Adrenal gland (tissue), 5 donors: ENCODE measurements around the gene CGA.

Experiments used
- CTCF ChIP-seq, 6 experiments: fragments of 450-650 bp in 4 of 6; fragments of 200-600 bp in 2 of 6; sonication (generic) in 1 of 6; IDR thresholded peaks; 1 replicate in 5 of 6; 2 replicates in 1 of 6; pipeline versions ENCODE4 v1.5.1 to v1.8.0; 2016 to 2021; ENCODE audit warnings: antibody characterized with exemption in 6 of 6, mild to moderate bottlenecking in 2 of 6, moderate library complexity in 1 of 6
- POLR2A ChIP-seq, 2 donors: fragments of 450-650 bp; IDR thresholded peaks; one replicate each; pipeline ENCODE4 v1.6.1; 2017; ENCODE audit warnings: antibody characterized with exemption in 2 of 2, mild to moderate bottlenecking in 2 of 2, moderate library complexity in 1 of 2
- donor health status: DM: no; HTN: no; CAD: no.

GRCh38 chr6:87099472-87099871 lies 4.6 kb upstream of the CGA start:
- TF ChIP-seq CTCF (IDR thresholded peaks at IDR 0.05) (no peak), POLR2A (IDR thresholded peaks at IDR 0.05) (no peak)
